HepG2 (cell line): ENCODE results near the gene RITA1. TPM values are rescaled to one million over a fixed set of nuclear protein-coding genes. Genes with fewer than 3 reads are reported as not detected.

Experiments used
- CSRNP2 ChIP-seq: sonication (generic); formaldehyde crosslinking; conservative IDR thresholded peaks from 2 replicates; pipeline ENCODE4 v1.8.0; 2022; ENCODE audit warnings: low read depth, missing genetic modification reagents
- MATR3 ChIP-seq: sonication (generic); formaldehyde crosslinking; IDR thresholded peaks from 2 replicates; pipeline ENCODE4 v1.4.0; 2020; ENCODE audit warnings: missing genetic modification reagents
- NFAT5 ChIP-seq: sonication (generic); formaldehyde crosslinking; IDR thresholded peaks from 2 replicates; pipeline ENCODE4 v1.4.0; 2020; ENCODE audit warnings: missing genetic modification reagents
- NFIB ChIP-seq: sonication (generic); formaldehyde crosslinking; IDR thresholded peaks from 2 replicates; pipeline ENCODE4 v1.9.0; 2021; ENCODE audit warnings: missing genetic modification reagents, mild to moderate bottlenecking, borderline replicate concordance
- TBX2 ChIP-seq: sonication (generic); formaldehyde crosslinking; IDR thresholded peaks from 2 replicates; pipeline ENCODE4 v1.5.0; 2020; ENCODE audit warnings: missing genetic modification reagents, mild to moderate bottlenecking, borderline replicate concordance
- ZBTB40 ChIP-seq, 2 experiments: fragments of 450-650 bp in 1 of 2; sonication (generic) in 1 of 2; formaldehyde crosslinking in 1 of 2; IDR thresholded peaks; 2 replicates each; pipeline versions ENCODE4 v1.6.1 to v1.8.0; 2016 to 2022; ENCODE audit warnings: antibody characterized with exemption in 1 of 2, mild to moderate bottlenecking in 1 of 2, missing genetic modification reagents in 1 of 2
- ZNF33B ChIP-seq: sonication (generic); formaldehyde crosslinking; IDR thresholded peaks from 2 replicates; pipeline ENCODE4 v1.5.1; 2020; ENCODE audit warnings: mild to moderate bottlenecking, missing genetic modification reagents
- polyA plus RNA-seq, 8 experiments: library from polyadenylated mRNA; depleted of rRNA in 3 of 8; stranded (reverse) in 7 of 8; unstranded in 1 of 8; fragments of >200 nt; fragmentation: Illumina TruSeq in 4 of 8; extraction: Trizol in 4 of 8; gene quantifications; 2 replicates each; pipeline versions ENCODE4 v1.2.1 to v1.2.3, GENCODE V29; 2011 to 2016; ENCODE audit warnings: low read depth in 4 of 8, missing spikeins in 1 of 8, mixed read lengths in 1 of 8; ENCODE audit not compliant: insufficient read depth in 1 of 8
- total RNA-seq, 5 experiments: library from RNA; depleted of rRNA; stranded (reverse); fragments of >200 nt; fragmentation: Illumina TruSeq; extraction: Trizol; gene quantifications; 2 replicates each; pipeline ENCODE4 v1.2.3, GENCODE V29; 2016; ENCODE audit warnings: low read depth in 1 of 5

Gene RITA1
- total and polyA plus RNA-seq, 2 of the 13 experiments (the other 11 are each of a cell fraction or from before 2014, with no cell fraction given) = 12.4 to 28.9 TPM

DNA sequence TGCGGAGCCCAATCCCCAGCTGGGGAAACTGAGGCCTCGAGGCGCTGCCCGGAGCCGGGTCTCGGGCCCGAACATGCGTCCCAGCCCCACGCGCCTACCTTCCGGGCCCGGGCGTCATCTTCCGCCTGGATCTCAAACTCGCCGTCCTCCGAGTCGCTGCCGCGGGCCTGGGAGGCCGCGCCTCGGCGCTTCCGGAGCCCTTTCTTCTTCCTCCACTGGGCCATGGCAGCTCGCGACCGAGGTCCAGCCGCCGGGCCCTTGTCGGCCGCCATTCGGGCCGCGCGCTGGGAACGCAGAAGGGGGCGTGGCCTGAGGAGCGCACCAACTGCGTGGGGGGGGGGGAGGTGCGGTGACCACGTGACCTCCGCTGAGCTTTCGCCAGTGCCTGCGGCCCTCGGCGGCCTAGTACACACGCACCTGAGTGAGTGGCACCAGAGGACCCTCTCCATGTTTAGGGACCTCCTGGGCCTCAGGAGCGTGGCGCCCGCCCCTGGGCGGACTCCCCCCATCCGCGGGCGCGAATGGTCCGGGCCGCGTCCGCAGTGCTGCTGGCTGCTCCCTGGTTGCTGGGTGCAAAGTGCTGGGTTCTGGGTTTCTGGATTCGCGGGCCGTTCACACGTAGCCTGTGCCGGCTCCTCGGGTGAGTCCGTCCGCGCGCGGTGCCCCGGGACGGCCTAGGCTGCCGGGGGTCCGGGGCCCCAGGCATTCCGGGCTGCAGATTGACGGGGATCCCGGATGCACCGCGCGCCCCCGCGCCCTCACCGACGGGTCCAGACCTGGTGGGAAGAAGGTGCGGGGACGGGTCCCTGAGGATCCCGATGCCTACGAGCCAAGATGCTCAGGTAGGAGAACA is at the start of gene RITA1, which contains the start of gene DDX54 (continued):
- no peak for TF ChIP-seq CSRNP2 (CRISPR knock-in tag)
- TF ChIP-seq NFAT5 (CRISPR knock-in tag) = peak; percentile 63; the same call in 1 of the 2 replicates
- no peak for TF ChIP-seq MATR3 (CRISPR knock-in tag)
- TF ChIP-seq ZNF33B = peak; percentile 88; the same call in 1 of the 2 replicates
- no peak for TF ChIP-seq ZBTB40 (IDR thresholded peaks at IDR 0.05)
- peak; percentile 37 for TF ChIP-seq ZBTB40 (CRISPR knock-in tag; IDR thresholded peaks at IDR 0.05)
- no peak for TF ChIP-seq NFIB (CRISPR knock-in tag)
- peak; percentile 62; the same call in 1 of the 2 replicates for TF ChIP-seq TBX2 (CRISPR knock-in tag)
